GM12878 (cell line): ENCODE results near the gene TRIM4. TPM values are rescaled to one million over a fixed set of nuclear protein-coding genes. Genes with fewer than 3 reads are reported as not detected.

ENCODE experiments used
- CHD2 ChIP-seq: IDR thresholded peaks from 2 replicates; pipeline ENCODE4 v1.6.1; 2011; ENCODE audit warnings: low read depth, low read length, improper control_type of control experiment, borderline replicate concordance
- CHD4 ChIP-seq: fragments of 200-600 bp; sonication (generic); IDR thresholded peaks from 2 replicates; pipeline ENCODE4 v1.6.1; 2016; ENCODE audit warnings: mild to moderate bottlenecking
- CTCF ChIP-seq, 3 experiments: IDR thresholded peaks in 2 of 3; conservative IDR thresholded peaks in 1 of 3; 2 replicates each; pipeline ENCODE4 v1.5.1; 2011; ENCODE audit warnings: low read depth in 3 of 3, low read length in 3 of 3, mild to moderate bottlenecking in 3 of 3, control low read depth in 2 of 3, moderate library complexity in 2 of 3, inconsistent platforms in 1 of 3, mixed read lengths in 1 of 3; ENCODE audit not compliant: control insufficient read depth in 2 of 3, insufficient read depth in 1 of 3; ENCODE audit errors: extremely low read depth in 1 of 3
- DPF2 ChIP-seq: fragments of 450-650 bp; IDR thresholded peaks from 2 replicates; pipeline ENCODE4 v1.6.1; 2017; ENCODE audit warnings: mild to moderate bottlenecking
- FOXK2 ChIP-seq: fragments of 450-650 bp; IDR thresholded peaks from 2 replicates; pipeline ENCODE4 v1.6.1; 2017; ENCODE audit warnings: mild to moderate bottlenecking, moderate library complexity
- FOXM1 ChIP-seq: IDR thresholded peaks from 2 replicates; pipeline ENCODE4 v1.6.1; 2012; ENCODE audit warnings: low read depth, mild to moderate bottlenecking, inconsistent platforms, low read length, moderate library complexity
- IRF3 ChIP-seq: fragments of 450-650 bp; IDR thresholded peaks from 2 replicates; pipeline ENCODE4 v1.6.1; 2014; ENCODE audit warnings: mild to moderate bottlenecking
- JUNB ChIP-seq: IDR thresholded peaks from 2 replicates; pipeline ENCODE4 v1.6.1; 2016; ENCODE audit warnings: antibody characterized with exemption, mild to moderate bottlenecking
- LARP7 ChIP-seq: fragments of 450-650 bp; IDR thresholded peaks from 2 replicates; pipeline ENCODE4 v1.6.1; 2017; ENCODE audit warnings: mild to moderate bottlenecking
- MLLT1 ChIP-seq: fragments of 450-650 bp; IDR thresholded peaks from 2 replicates; pipeline ENCODE4 v1.6.1; 2016; ENCODE audit warnings: mild to moderate bottlenecking
- PML ChIP-seq: IDR thresholded peaks from 2 replicates; pipeline ENCODE4 v1.6.1; 2012; ENCODE audit warnings: low read length, inconsistent platforms
- POLR2AphosphoS5 ChIP-seq: IDR thresholded peaks from 2 replicates; pipeline ENCODE4 v1.6.1; 2011; ENCODE audit warnings: mild to moderate bottlenecking, low read length, inconsistent platforms
- POU2F2 ChIP-seq: IDR thresholded peaks from 3 replicates; pipeline ENCODE4 v1.6.1; 2011; ENCODE audit warnings: low read depth, mild to moderate bottlenecking, low read length, borderline replicate concordance
- RAD21 ChIP-seq: IDR thresholded peaks from 2 replicates; pipeline ENCODE4 v1.6.1; 2011; ENCODE audit warnings: mild to moderate bottlenecking, low read depth, low read length, moderate library complexity; ENCODE audit not compliant: insufficient read depth
- SKIL ChIP-seq: fragments of 450-650 bp; IDR thresholded peaks from 2 replicates; pipeline ENCODE4 v1.6.1; 2017; ENCODE audit warnings: mild to moderate bottlenecking, low read depth, inconsistent platforms; ENCODE audit not compliant: poor library complexity, severe bottlenecking
- SMARCA5 ChIP-seq: fragments of 450-650 bp; IDR thresholded peaks from 2 replicates; pipeline ENCODE4 v1.6.1; 2017; ENCODE audit warnings: mild to moderate bottlenecking
- SMC3 ChIP-seq: IDR thresholded peaks from 2 replicates; pipeline ENCODE4 v1.6.1; 2011; ENCODE audit warnings: low read length, improper control_type of control experiment, borderline replicate concordance
- SREBF1 ChIP-seq: IDR thresholded peaks from 2 replicates; pipeline ENCODE4 v1.6.1; 2012; ENCODE audit warnings: mild to moderate bottlenecking, low read length
- SREBF2 ChIP-seq: IDR thresholded peaks from 2 replicates; pipeline ENCODE4 v1.6.1; 2012; ENCODE audit warnings: mild to moderate bottlenecking, low read length
- SUPT20H ChIP-seq: IDR thresholded peaks from 2 replicates; pipeline ENCODE4 v1.6.1; 2011; ENCODE audit warnings: low read depth, mild to moderate bottlenecking, low read length, moderate library complexity, borderline replicate concordance; ENCODE audit not compliant: control insufficient read depth
- TARDBP ChIP-seq: IDR thresholded peaks from 2 replicates; pipeline ENCODE4 v1.6.1; 2016; ENCODE audit warnings: borderline replicate concordance
- TBL1XR1 ChIP-seq: IDR thresholded peaks from 2 replicates; pipeline ENCODE4 v1.6.1; 2012; ENCODE audit warnings: low read depth, low read length, improper control_type of control experiment
- TCF12 ChIP-seq: IDR thresholded peaks from 2 replicates; pipeline ENCODE4 v1.6.1; 2011; ENCODE audit warnings: low read depth, mild to moderate bottlenecking, low read length
- ZBED1 ChIP-seq: IDR thresholded peaks from 2 replicates; pipeline ENCODE4 v1.6.1; 2016; ENCODE audit warnings: borderline replicate concordance
- ZNF24 ChIP-seq: fragments of 450-650 bp; IDR thresholded peaks from 2 replicates; pipeline ENCODE4 v1.6.1; 2017; ENCODE audit warnings: antibody characterized with exemption, mild to moderate bottlenecking
- polyA plus RNA-seq, 11 experiments: library from polyadenylated mRNA; depleted of rRNA in 4 of 11; unstranded in 6 of 11; stranded (reverse) in 5 of 11; fragments of >200 nt; fragmentation: Nextera tagmentation in 4 of 11; fragmentation: Illumina TruSeq in 1 of 11; extraction: Ambion mirVana in 4 of 11; extraction: Trizol in 1 of 11; gene quantifications; 1 replicate in 1 of 11; 2 replicates in 10 of 11; pipeline versions ENCODE4 v1.2.1 to v1.2.3, GENCODE V29; 2011 to 2016; ENCODE audit warnings: inconsistent platforms in 2 of 11, missing spikeins in 2 of 11, low read depth in 1 of 11
- total RNA-seq, 4 experiments: library from RNA; depleted of rRNA in 3 of 4; stranded (reverse); fragments of >200 nt in 3 of 4; fragmentation: Illumina TruSeq in 1 of 4; extraction: Trizol in 1 of 4; gene quantifications; 2 replicates each; pipeline versions ENCODE4 v1.2.1 to v1.2.3, GENCODE V29; 2013 to 2021

The TRIM4 gene
- total and polyA plus RNA-seq, 10 of the 15 experiments (the other 5 are each of a cell fraction or from before 2014, with no cell fraction given), result 4.8 to 21.8 (median 17.9) TPM

- peak; percentile 76 for TF ChIP-seq SMARCA5
- no peak for TF ChIP-seq SMC3
- no peak for TF ChIP-seq TARDBP
- no peak; the same call in none of the 2 replicates for TF ChIP-seq PML
- peak; percentile 44; the same call in 1 of the 3 replicates for TF ChIP-seq POU2F2
- TF ChIP-seq JUNB, result no peak
- no peak for TF ChIP-seq CHD4
- 0 out of 2 replicates have a peak, but pooled peaks have one; percentile 8 for TF ChIP-seq RAD21
- no peak for TF ChIP-seq ZBED1
- TF ChIP-seq SUPT20H, result no peak
- no peak for TF ChIP-seq FOXK2
- TF ChIP-seq LARP7, result peak; percentile 98
- TF ChIP-seq DPF2, result peak; percentile 51; the same call in 1 of the 2 replicates
- TF ChIP-seq POLR2AphosphoS5, result peak; percentile 93
- TF ChIP-seq IRF3, result no peak
- TF ChIP-seq SKIL, result no peak
- TF ChIP-seq SREBF2, result 0 out of 2 replicates have a peak, but pooled peaks have one; percentile 39
- TF ChIP-seq CTCF (IDR thresholded peaks at IDR 0.05 in 2 of 3, conservative IDR thresholded peaks at IDR 0.05 in 1 of 3; ENCODE audit: control insufficient read depth in 2 of 3, extremely low read depth in 1 of 3, insufficient read depth in 1 of 3, low read depth in 3 of 3, low read length in 3 of 3), result peak; percentile 24 to 28 (median 26); a peak in 4 of 6 replicates
- TF ChIP-seq CHD2, result peak; percentile 68
- no peak for TF ChIP-seq FOXM1
- no peak for TF ChIP-seq ZNF24
- TF ChIP-seq MLLT1, result 0 out of 2 replicates have a peak, but pooled peaks have one; percentile 61
- TF ChIP-seq SREBF1, result no peak
- no peak for TF ChIP-seq TBL1XR1
- 0 out of 2 replicates have a peak, but pooled peaks have one; percentile 5 for TF ChIP-seq TCF12
Measured at GRCh38 chr7:99918959-99919813, at the start of gene TRIM4 (continued).
